ENCODE results near the gene ZNF74. TPM values are rescaled to one million over a fixed set of nuclear protein-coding genes. Genes with fewer than 3 reads are reported as not detected.
"Not testable (repeated sequence)": the region's sequence is repeated elsewhere in the genome, so short reads cannot be mapped to it uniquely, and the experiment has no call there.

The ZNF74 gene
- total and polyA plus RNA-seq, 5 donors from 2014 or later: 3.4 to 5.9 (median 4.1) TPM

- H3K36me3 ChIP-seq (ENCODE audit: control insufficient read depth, insufficient read depth, low read length); H3K4me1 Mint-ChIP-seq; H3K9me3 ChIP-seq (ENCODE audit: control insufficient read depth in 2 of 2, low read length in 2 of 2); H3K9me3 Mint-ChIP-seq; H3K4me1 ChIP-seq (ENCODE audit: control insufficient read depth, insufficient read depth, low read length, poor library complexity, severe bottlenecking); DNase-seq; H3K27ac Mint-ChIP-seq; H3K27me3 ChIP-seq (ENCODE audit: control insufficient read depth, insufficient read depth, low read length); ATAC-seq (ENCODE audit: low read depth in 2 of 2); H3K4me3 ChIP-seq (ENCODE audit: low read depth, low read length); H3K36me3 Mint-ChIP-seq; H3K27ac ChIP-seq (ENCODE audit: insufficient read depth, low read length, poor library complexity, severe bottlenecking); H3K4me3 Mint-ChIP-seq: not testable (repeated sequence)
- H3K27me3 Mint-ChIP-seq: peaks cover 17% of the 10 kb centered on the region
These were observed 25.1 kb upstream of the ZNF74 start for GRCh38 chr22:20368875-20369274.

DNA sequence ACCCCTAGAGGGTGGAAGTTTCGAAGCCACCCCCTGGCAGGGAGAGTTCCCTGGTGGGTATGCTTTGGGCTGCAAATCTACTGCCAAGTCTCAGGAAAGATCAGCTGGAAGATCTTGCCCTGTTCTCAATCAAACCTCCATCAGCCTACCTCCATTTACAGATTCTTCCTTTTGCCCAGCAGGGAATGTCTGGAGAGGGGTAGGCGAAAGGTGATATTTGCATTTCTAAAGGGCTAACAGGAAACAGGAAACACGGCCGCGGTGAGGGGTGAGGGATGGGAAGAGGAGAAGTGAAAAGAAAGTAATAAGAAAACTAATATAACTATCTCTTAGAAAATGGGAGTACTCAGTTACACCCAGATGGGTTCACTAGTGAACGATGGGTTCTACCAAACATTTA is 22.3 kb upstream of the ZNF74 start:
- H3K9me3 Mint-ChIP-seq; H3K36me3 Mint-ChIP-seq; DNase-seq; H3K4me3 Mint-ChIP-seq; H3K4me1 ChIP-seq (ENCODE audit: control insufficient read depth, insufficient read depth, low read length, poor library complexity, severe bottlenecking); H3K27ac ChIP-seq (ENCODE audit: insufficient read depth, low read length, poor library complexity, severe bottlenecking); H3K27ac Mint-ChIP-seq; H3K4me1 Mint-ChIP-seq; H3K4me3 ChIP-seq (ENCODE audit: low read depth, low read length); H3K9me3 ChIP-seq (ENCODE audit: control insufficient read depth in 2 of 2, low read length in 2 of 2); H3K36me3 ChIP-seq (ENCODE audit: control insufficient read depth, insufficient read depth, low read length); H3K27me3 ChIP-seq (ENCODE audit: control insufficient read depth, insufficient read depth, low read length); ATAC-seq (ENCODE audit: low read depth in 2 of 2): not testable (repeated sequence)
- peaks cover 20% of the 10 kb centered on the region for H3K27me3 Mint-ChIP-seq

DNA sequence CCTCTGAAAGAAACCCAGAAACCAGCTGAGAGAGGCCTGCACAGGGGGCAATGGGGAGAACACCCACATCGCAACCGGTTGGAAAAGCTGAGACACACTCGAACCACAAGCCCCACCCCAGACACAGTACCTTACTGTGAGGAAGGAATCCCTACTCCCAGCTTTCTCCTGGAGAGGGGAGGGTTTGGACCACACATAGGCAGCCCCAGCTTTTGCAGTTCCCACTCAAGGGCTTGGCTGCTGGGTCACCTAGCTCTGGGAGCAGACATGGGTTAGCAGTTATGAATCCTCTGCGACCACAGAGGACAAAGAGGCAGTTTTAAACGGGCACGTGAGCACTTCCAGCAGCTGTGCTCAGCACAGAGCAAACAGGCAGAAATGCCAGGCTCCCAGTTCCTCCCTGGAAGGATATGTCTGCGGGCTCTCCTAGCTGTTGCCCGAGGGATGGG is 21.5 kb upstream of the ZNF74 start:
- H3K27me3 ChIP-seq (ENCODE audit: control insufficient read depth, insufficient read depth, low read length); H3K36me3 ChIP-seq (ENCODE audit: control insufficient read depth, insufficient read depth, low read length); ATAC-seq (ENCODE audit: low read depth in 2 of 2); H3K9me3 ChIP-seq (ENCODE audit: control insufficient read depth in 2 of 2, low read length in 2 of 2); H3K36me3 Mint-ChIP-seq; DNase-seq; H3K4me1 ChIP-seq (ENCODE audit: control insufficient read depth, insufficient read depth, low read length, poor library complexity, severe bottlenecking); H3K4me3 ChIP-seq (ENCODE audit: low read depth, low read length); H3K4me3 Mint-ChIP-seq; H3K27ac ChIP-seq (ENCODE audit: insufficient read depth, low read length, poor library complexity, severe bottlenecking); H3K4me1 Mint-ChIP-seq; H3K9me3 Mint-ChIP-seq; H3K27ac Mint-ChIP-seq: not testable (repeated sequence)
- H3K27me3 Mint-ChIP-seq: peaks cover 20% of the 10 kb centered on the region

GRCh38 chr22:20373195-20373706 is 20.7 kb upstream of the ZNF74 start:
- H3K9me3 Mint-ChIP-seq; DNase-seq; H3K4me1 Mint-ChIP-seq; H3K4me3 ChIP-seq (ENCODE audit: low read depth, low read length); H3K4me1 ChIP-seq (ENCODE audit: control insufficient read depth, insufficient read depth, low read length, poor library complexity, severe bottlenecking); H3K36me3 Mint-ChIP-seq; ATAC-seq (ENCODE audit: low read depth in 2 of 2); H3K27ac ChIP-seq (ENCODE audit: insufficient read depth, low read length, poor library complexity, severe bottlenecking); H3K4me3 Mint-ChIP-seq; H3K27me3 ChIP-seq (ENCODE audit: control insufficient read depth, insufficient read depth, low read length); H3K36me3 ChIP-seq (ENCODE audit: control insufficient read depth, insufficient read depth, low read length); H3K27ac Mint-ChIP-seq; H3K9me3 ChIP-seq (ENCODE audit: control insufficient read depth in 2 of 2, low read length in 2 of 2): not testable (repeated sequence)
- H3K27me3 Mint-ChIP-seq: peaks cover 21% of the 10 kb centered on the region

DNA sequence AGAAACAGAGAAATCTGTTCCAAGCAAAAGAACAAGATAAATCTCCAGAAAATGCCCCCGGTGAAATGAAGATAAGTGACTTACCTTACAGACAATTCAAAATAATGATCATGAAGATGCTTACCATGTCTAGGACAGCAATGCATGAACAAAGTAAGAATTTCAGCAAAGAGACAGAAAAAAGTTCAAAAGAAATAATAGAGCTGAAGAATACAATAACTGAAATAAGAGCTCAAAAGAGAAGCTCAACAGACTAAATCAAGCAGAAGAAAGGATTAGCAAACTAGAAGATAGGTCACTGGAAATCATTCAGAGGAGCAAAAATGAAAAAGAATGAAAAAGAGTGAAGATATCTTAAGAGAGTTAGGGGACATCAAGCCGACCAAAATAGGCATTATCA is 19.8 kb upstream of the ZNF74 start:
- H3K9me3 Mint-ChIP-seq; ATAC-seq (ENCODE audit: low read depth in 2 of 2); H3K4me3 Mint-ChIP-seq; H3K9me3 ChIP-seq (ENCODE audit: control insufficient read depth in 2 of 2, low read length in 2 of 2); H3K36me3 Mint-ChIP-seq; H3K4me1 Mint-ChIP-seq; H3K4me3 ChIP-seq (ENCODE audit: low read depth, low read length); H3K27ac Mint-ChIP-seq; DNase-seq; H3K27me3 ChIP-seq (ENCODE audit: control insufficient read depth, insufficient read depth, low read length); H3K27ac ChIP-seq (ENCODE audit: insufficient read depth, low read length, poor library complexity, severe bottlenecking); H3K36me3 ChIP-seq (ENCODE audit: control insufficient read depth, insufficient read depth, low read length); H3K4me1 ChIP-seq (ENCODE audit: control insufficient read depth, insufficient read depth, low read length, poor library complexity, severe bottlenecking): not testable (repeated sequence)
- H3K27me3 Mint-ChIP-seq: peaks cover 25% of the 10 kb centered on the region

DNA sequence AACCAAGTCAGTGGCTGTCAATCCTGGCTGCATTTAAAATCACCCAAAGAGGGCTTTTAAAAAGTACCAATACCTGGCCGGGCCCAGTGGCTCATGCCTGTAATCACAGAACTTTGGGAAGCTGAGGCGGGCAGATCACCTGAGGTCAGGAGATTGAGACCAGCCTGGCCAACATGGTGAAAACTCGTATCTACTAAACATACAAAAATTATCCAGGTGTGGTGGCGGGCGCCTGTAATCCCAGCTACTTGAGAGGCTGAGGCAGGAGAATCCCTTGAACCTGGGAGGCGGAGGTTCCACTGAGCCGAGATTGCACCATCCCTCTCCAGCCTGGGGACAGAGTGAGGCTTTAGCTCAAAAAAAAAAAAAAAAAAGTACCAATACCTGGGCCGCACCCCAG is 17.7 kb upstream of the ZNF74 start:
- H3K36me3 ChIP-seq (ENCODE audit: control insufficient read depth, insufficient read depth, low read length); H3K4me1 ChIP-seq (ENCODE audit: control insufficient read depth, insufficient read depth, low read length, poor library complexity, severe bottlenecking); DNase-seq; H3K4me3 ChIP-seq (ENCODE audit: low read depth, low read length); ATAC-seq (ENCODE audit: low read depth in 2 of 2); H3K27ac Mint-ChIP-seq; H3K4me3 Mint-ChIP-seq; H3K36me3 Mint-ChIP-seq; H3K27me3 ChIP-seq (ENCODE audit: control insufficient read depth, insufficient read depth, low read length); H3K9me3 Mint-ChIP-seq; H3K9me3 ChIP-seq (ENCODE audit: control insufficient read depth in 2 of 2, low read length in 2 of 2); H3K4me1 Mint-ChIP-seq; H3K27ac ChIP-seq (ENCODE audit: insufficient read depth, low read length, poor library complexity, severe bottlenecking): not testable (repeated sequence)
- peaks cover 21% of the 10 kb centered on the region for H3K27me3 Mint-ChIP-seq

DNA sequence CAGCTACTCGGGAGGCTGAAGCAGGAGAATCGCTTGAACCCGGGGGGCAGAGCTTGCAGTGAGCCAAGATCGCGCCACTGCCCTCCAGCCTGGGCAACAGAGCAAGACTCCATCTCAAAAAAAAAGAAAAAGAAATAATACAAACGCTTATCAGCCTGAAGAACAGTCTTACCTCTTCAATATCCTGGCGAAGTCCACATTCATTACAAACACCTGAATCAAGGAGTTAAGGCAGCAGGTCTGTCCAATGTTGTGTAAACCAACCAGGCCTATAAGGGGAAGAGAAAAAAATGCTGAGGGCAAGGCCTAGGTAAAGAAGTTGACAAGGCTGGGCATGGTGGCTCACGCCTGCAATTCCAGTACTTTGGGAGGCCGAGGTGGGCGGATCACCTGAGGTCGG is 17.0 kb upstream of the ZNF74 start:
- not testable (repeated sequence) for H3K9me3 ChIP-seq (ENCODE audit: control insufficient read depth in 2 of 2, low read length in 2 of 2); ATAC-seq (ENCODE audit: low read depth in 2 of 2); H3K27ac Mint-ChIP-seq; H3K4me1 ChIP-seq (ENCODE audit: control insufficient read depth, insufficient read depth, low read length, poor library complexity, severe bottlenecking); H3K4me3 ChIP-seq (ENCODE audit: low read depth, low read length); H3K9me3 Mint-ChIP-seq; H3K4me3 Mint-ChIP-seq; H3K27me3 ChIP-seq (ENCODE audit: control insufficient read depth, insufficient read depth, low read length); H3K27ac ChIP-seq (ENCODE audit: insufficient read depth, low read length, poor library complexity, severe bottlenecking); H3K36me3 ChIP-seq (ENCODE audit: control insufficient read depth, insufficient read depth, low read length); H3K36me3 Mint-ChIP-seq; DNase-seq; H3K4me1 Mint-ChIP-seq
- peaks cover 21% of the 10 kb centered on the region for H3K27me3 Mint-ChIP-seq

- no peaks in the 10 kb centered on the region for H3K9me3 ChIP-seq (ENCODE audit: control insufficient read depth in 2 of 2, low read length in 2 of 2)
- Mint-ChIP-seq H3K36me3 (no peaks in the 10 kb centered on the region), H3K27me3 (peaks cover 26% of the 10 kb centered on the region), H3K9me3 (peaks cover 0 to 4% (median 0%) of the 10 kb centered on the region in 7 donors), H3K4me1 (no peaks in the 10 kb centered on the region), H3K27ac (no peak overlapping the region), H3K4me3 (no peak overlapping the region)
- no peak for DNase-seq
- no peaks in the 10 kb centered on the region for H3K27me3 ChIP-seq (ENCODE audit: control insufficient read depth, insufficient read depth, low read length)
- no peak overlapping the region for H3K4me3 ChIP-seq (ENCODE audit: low read depth, low read length)
- H3K4me1 ChIP-seq (ENCODE audit: control insufficient read depth, insufficient read depth, low read length, poor library complexity, severe bottlenecking): no peaks in the 10 kb centered on the region
- no peaks in the 10 kb centered on the region for H3K36me3 ChIP-seq (ENCODE audit: control insufficient read depth, insufficient read depth, low read length)
- no peak for ATAC-seq (ENCODE audit: low read depth in 2 of 2)
- no peak overlapping the region for H3K27ac ChIP-seq (ENCODE audit: insufficient read depth, low read length, poor library complexity, severe bottlenecking)
These were observed 15.8 kb upstream of the ZNF74 start for GRCh38 chr22:20378110-20378509.
